Measurements from ENCODE around the gene PIP4P1.

DNA sequence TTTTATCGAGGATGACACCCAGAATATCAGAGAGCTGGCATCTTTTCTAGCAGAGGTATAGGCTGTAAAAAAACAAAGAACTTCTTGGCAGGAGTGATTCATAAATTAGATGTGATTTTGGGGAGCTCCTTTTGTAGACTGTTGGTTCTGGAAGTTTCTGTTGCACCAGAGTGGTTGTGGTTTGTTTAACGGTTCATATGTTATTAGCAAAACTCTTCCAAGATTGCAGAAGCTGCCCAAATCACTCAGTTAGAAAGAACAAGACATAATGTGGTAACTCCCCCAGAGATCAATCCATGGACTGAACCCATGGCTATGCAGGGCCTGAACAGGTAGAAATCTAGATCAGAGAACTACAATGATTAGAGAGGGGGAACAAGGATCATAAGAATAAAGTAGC lies 37.4 kb upstream of the PIP4P1 start:
- TF ChIP-seq, protein P1, sequence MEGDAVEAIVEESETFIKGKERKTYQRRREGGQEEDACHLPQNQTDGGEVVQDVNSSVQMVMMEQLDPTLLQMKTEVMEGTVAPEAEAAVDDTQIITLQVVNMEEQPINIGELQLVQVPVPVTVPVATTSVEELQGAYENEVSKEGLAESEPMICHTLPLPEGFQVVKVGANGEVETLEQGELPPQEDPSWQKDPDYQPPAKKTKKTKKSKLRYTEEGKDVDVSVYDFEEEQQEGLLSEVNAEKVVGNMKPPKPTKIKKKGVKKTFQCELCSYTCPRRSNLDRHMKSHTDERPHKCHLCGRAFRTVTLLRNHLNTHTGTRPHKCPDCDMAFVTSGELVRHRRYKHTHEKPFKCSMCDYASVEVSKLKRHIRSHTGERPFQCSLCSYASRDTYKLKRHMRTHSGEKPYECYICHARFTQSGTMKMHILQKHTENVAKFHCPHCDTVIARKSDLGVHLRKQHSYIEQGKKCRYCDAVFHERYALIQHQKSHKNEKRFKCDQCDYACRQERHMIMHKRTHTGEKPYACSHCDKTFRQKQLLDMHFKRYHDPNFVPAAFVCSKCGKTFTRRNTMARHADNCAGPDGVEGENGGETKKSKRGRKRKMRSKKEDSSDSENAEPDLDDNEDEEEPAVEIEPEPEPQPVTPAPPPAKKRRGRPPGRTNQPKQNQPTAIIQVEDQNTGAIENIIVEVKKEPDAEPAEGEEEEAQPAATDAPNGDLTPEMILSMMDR (conservative IDR thresholded peaks at IDR 0.05; ENCODE audit: low read depth, low read length), result no peak
- TF ChIP-seq EZH2phosphoT487 (IDR thresholded peaks at IDR 0.05; ENCODE audit: borderline replicate concordance, low read length), result no peak
- TF ChIP-seq EZH2 (IDR thresholded peaks at IDR 0.05; ENCODE audit: low read length, unreplicated experiment), result no peak
